ENCODE results near the gene ALX3.

DNA sequence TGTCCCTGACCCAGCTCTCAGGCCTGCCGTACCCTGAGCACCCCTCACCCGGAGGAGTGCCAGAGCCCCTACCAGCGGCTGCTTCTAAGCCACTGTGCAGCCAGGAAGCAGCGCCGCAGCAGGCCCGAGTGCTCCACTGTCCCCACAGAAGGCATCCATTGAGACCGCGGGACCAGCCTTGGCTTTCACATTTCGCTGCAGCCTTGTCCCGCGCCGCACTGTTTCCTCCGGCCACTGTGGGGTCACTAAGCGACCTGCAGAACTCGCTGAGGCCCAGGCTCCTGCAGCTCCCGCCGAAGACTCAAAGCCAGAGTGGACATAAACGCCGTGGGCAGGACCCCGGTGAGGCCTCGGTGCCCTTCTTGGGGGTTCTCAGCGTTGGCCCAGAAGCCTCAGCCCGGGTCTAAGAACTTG is 3.0 kb downstream of the ALX3 start:
- no peak for TF ChIP-seq POLR2A (IDR thresholded peaks at IDR 0.05)
- TF ChIP-seq, protein P1, sequence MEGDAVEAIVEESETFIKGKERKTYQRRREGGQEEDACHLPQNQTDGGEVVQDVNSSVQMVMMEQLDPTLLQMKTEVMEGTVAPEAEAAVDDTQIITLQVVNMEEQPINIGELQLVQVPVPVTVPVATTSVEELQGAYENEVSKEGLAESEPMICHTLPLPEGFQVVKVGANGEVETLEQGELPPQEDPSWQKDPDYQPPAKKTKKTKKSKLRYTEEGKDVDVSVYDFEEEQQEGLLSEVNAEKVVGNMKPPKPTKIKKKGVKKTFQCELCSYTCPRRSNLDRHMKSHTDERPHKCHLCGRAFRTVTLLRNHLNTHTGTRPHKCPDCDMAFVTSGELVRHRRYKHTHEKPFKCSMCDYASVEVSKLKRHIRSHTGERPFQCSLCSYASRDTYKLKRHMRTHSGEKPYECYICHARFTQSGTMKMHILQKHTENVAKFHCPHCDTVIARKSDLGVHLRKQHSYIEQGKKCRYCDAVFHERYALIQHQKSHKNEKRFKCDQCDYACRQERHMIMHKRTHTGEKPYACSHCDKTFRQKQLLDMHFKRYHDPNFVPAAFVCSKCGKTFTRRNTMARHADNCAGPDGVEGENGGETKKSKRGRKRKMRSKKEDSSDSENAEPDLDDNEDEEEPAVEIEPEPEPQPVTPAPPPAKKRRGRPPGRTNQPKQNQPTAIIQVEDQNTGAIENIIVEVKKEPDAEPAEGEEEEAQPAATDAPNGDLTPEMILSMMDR (IDR thresholded peaks at IDR 0.05) = no peak
